NCI-H82 (cell line): ENCODE results near the gene TUB.

ENCODE experiments used
- DNase-seq: peaks from one replicate; lab custom pipeline; 2025; lab: John Stamatoyannopoulos, UW

Gene TUB

GRCh38 chr11:8080674-8081590 is at the start of gene TUB:
TUB (plus strand) TSS chr11:8081211; CDS start chr11:8081511, 300 bp downstream.
- peak; percentile 71 for DNase-seq

GRCh38 chr11:8031248-8032115 is 49.5 kb upstream of the TUB start:
- no peak for DNase-seq

- DNase-seq = no peak
Measured at GRCh38 chr11:8032122-8032521, 48.9 kb upstream of the TUB start.

GRCh38 chr11:8032576-8033304 is 48.3 kb upstream of the TUB start:
- DNase-seq = no peak

GRCh38 chr11:8033305-8034105 is 47.5 kb upstream of the TUB start:
- DNase-seq = peak; percentile 68

- DNase-seq = no peak
Measured at GRCh38 chr11:8034106-8034585, 46.9 kb upstream of the TUB start.

GRCh38 chr11:8034604-8035190 is 46.3 kb upstream of the TUB start:
- DNase-seq = no peak

GRCh38 chr11:8035200-8035855 is 45.7 kb upstream of the TUB start:
- DNase-seq = no peak

GRCh38 chr11:8036002-8036802 is 44.8 kb upstream of the TUB start:
- DNase-seq = no peak

GRCh38 chr11:8036986-8037385 is 44.0 kb upstream of the TUB start:
- no peak for DNase-seq

GRCh38 chr11:8038393-8038792 is 42.6 kb upstream of the TUB start:
- DNase-seq = no peak

GRCh38 chr11:8038811-8039529 is 42.0 kb upstream of the TUB start:
- DNase-seq = no peak

- DNase-seq = no peak
Measured at GRCh38 chr11:8039530-8040260, 41.3 kb upstream of the TUB start.

- no peak for DNase-seq
Measured at GRCh38 chr11:8040261-8040920, 40.6 kb upstream of the TUB start.

- DNase-seq = no peak
Measured at GRCh38 chr11:8040921-8041285, 40.1 kb upstream of the TUB start.

- no peak for DNase-seq
Measured at GRCh38 chr11:8041576-8041975, 39.4 kb upstream of the TUB start.

- DNase-seq = no peak
Measured at GRCh38 chr11:8043756-8044155, 37.3 kb upstream of the TUB start.

GRCh38 chr11:8045839-8046238 is 35.2 kb upstream of the TUB start:
- no peak for DNase-seq
